Adrenal gland (tissue), 12 donors: ENCODE measurements around the gene CRIP3. TPM values are rescaled to one million over a fixed set of nuclear protein-coding genes. Genes with fewer than 3 reads are reported as not detected.

Source experiments
- DNase-seq, 7 donors: peaks; one replicate each; pipeline ENCODE4 v3.0.0-alpha.2; 2019 to 2020
- H3K27ac ChIP-seq, 5 donors: fragments of 200-600 bp; sonication (generic) in 4 of 5; 1 replicate in 3 of 5; 2 replicates in 2 of 5; pipeline versions ENCODE4 v1.5.1 to v1.8.0; 2016 to 2020; ENCODE audit warnings: mild to moderate bottlenecking in 1 of 5
- H3K27me3 ChIP-seq: fragments of 200-600 bp; 2 replicates; pipeline ENCODE4 v1.8.0; 2021
- H3K36me3 ChIP-seq, 2 donors: fragments of 200-600 bp; replicated peaks in 1 of 2; 1 replicate in 1 of 2; 2 replicates in 1 of 2; pipeline versions ENCODE4 v1.5.1 to v1.8.0; 2018 to 2022
- H3K4me1 ChIP-seq, 2 donors: fragments of 200-600 bp; replicated peaks in 1 of 2; 1 replicate in 1 of 2; 2 replicates in 1 of 2; pipeline versions ENCODE4 v1.5.1 to v1.8.0; 2018 to 2021
- H3K4me3 ChIP-seq, 4 donors: fragments of 200-600 bp; sonication (generic) in 3 of 4; one replicate each; pipeline ENCODE4 v1.5.1; 2016 to 2018
- H3K9me3 ChIP-seq, 3 donors: fragments of 200-600 bp; sonication (generic) in 1 of 3; replicated peaks in 1 of 3; 1 replicate in 2 of 3; 2 replicates in 1 of 3; pipeline versions ENCODE4 v1.5.1 to v1.8.0; 2016 to 2021
- CTCF ChIP-seq, 6 experiments: fragments of 450-650 bp in 4 of 6; fragments of 200-600 bp in 2 of 6; sonication (generic) in 1 of 6; IDR thresholded peaks; 1 replicate in 5 of 6; 2 replicates in 1 of 6; pipeline versions ENCODE4 v1.5.1 to v1.8.0; 2016 to 2021; ENCODE audit warnings: antibody characterized with exemption in 6 of 6, mild to moderate bottlenecking in 2 of 6, moderate library complexity in 1 of 6
- POLR2A ChIP-seq, 2 donors: fragments of 450-650 bp; IDR thresholded peaks; one replicate each; pipeline ENCODE4 v1.6.1; 2017; ENCODE audit warnings: antibody characterized with exemption in 2 of 2, mild to moderate bottlenecking in 2 of 2, moderate library complexity in 1 of 2
- WGBS, 4 donors: extraction: QIAGEN DNeasy Blood & Tissue Kit in 2 of 4; methylation state at CpG; one replicate each; pipeline versions ENCODE4 v1.1.5 to v1.1.7; 2013 to 2017; 5-methylcytosine and 5-hydroxymethylcytosine counted together
- intact Hi-C, 2 donors: fragments of 100-400 bp; cut with DNase I; formaldehyde crosslinking; loops; one replicate each; pipeline versions ENCODE4 v1.14.1 to v1.15.0; 2022 to 2023
- polyA plus RNA-seq, 3 donors: library from polyadenylated mRNA; stranded (reverse); fragments of 200-250 nt in 2 of 3; fragments of 350-450 nt in 1 of 3; fragmentation: Illumina TruSeq in 1 of 3; extraction: RNeasy Lipid Tissue Mini Kit (QIAGEN cat#74804) in 1 of 3; gene quantifications; one replicate each; pipeline ENCODE4 v1.2.3, GENCODE V29; 2013 to 2014
- total RNA-seq, 9 donors: library from RNA; depleted of rRNA in 4 of 9; stranded (reverse); fragments of >200 nt in 4 of 9; fragments of 120-200 nt in 1 of 9; fragmentation: NEBNext Ultra II Directional in 1 of 9; extraction: Animal tissue kit (Norgen Biotek cat#: 25700) in 1 of 9; gene quantifications; one replicate each; pipeline versions ENCODE4 v1.1.0 to v1.2.4, GENCODE V29; 2013 to 2023
- donor health status: healthy with polysubstance abuse.
- donor health status: Bipolar disorder and iron deficiency.
- donor health status: DM: yes; HTN: yes; CAD: no.
- donor health status: DM: no; HTN: no; CAD: no.
- donor health status: DM: no; HTN: no; CAD: no.
- donor health status: DM: yes; HTN: yes; CAD: no.

The CRIP3 gene
- total and polyA plus RNA-seq, 12 donors, result 0.44 to 8.9 (median 1.5) TPM; not detected in 6

- DNase-seq, result no peak
- intact Hi-C loops, result no loop called here
- Histone ChIP-seq H3K36me3 (no peaks in the 10 kb centered on the region), H3K4me1 (peaks cover 10 to 11% of the 10 kb centered on the region in 2 donors), H3K27ac (peak overlapping the region in 2 of 5 donors; percentile 48 to 53), H3K27me3 (no peaks in the 10 kb centered on the region), H3K9me3 (no peaks in the 10 kb centered on the region), H3K4me3 (no peak overlapping the region)
- TF ChIP-seq CTCF (IDR thresholded peaks at IDR 0.05) (no peak), POLR2A (IDR thresholded peaks at IDR 0.05) (no peak)
- 75 to 98% (median 95%) methylated on average over 3 of the region's 3 CpGs for WGBS, 4 donors
Measured at GRCh38 chr6:43290339-43290904, 18.2 kb downstream of the CRIP3 start.

- no peak for DNase-seq
- no peaks in the 10 kb centered on the region for H3K27me3 ChIP-seq
- H3K27ac ChIP-seq, result peak overlapping the region in 3 of 5 donors; percentile 16 to 88 (median 73)
- no peak overlapping the region for H3K4me3 ChIP-seq
- TF ChIP-seq POLR2A (IDR thresholded peaks at IDR 0.05) (no peak), CTCF (IDR thresholded peaks at IDR 0.05) (no peak)
- no peaks in the 10 kb centered on the region for H3K9me3 ChIP-seq
- WGBS, 4 donors, result 75 to 82% (median 81%) methylated on average over 6 to 7 of the region's 7 CpGs
- H3K36me3 ChIP-seq, result no peaks in the 10 kb centered on the region
- H3K4me1 ChIP-seq, result peaks cover 10 to 11% of the 10 kb centered on the region in 2 donors
- intact Hi-C loops, result no loop called here
Measured at GRCh38 chr6:43287717-43288679, 20.6 kb downstream of the CRIP3 start.

GRCh38 chr6:43286980-43287716 is 21.5 kb downstream of the CRIP3 start:
- Histone ChIP-seq H3K9me3 (no peaks in the 10 kb centered on the region), H3K36me3 (no peaks in the 10 kb centered on the region), H3K27me3 (no peaks in the 10 kb centered on the region), H3K4me3 (no peak overlapping the region), H3K27ac (peak overlapping the region in 3 of 5 donors; percentile 73 to 88 (median 83)), H3K4me1 (peaks cover 10 to 11% of the 10 kb centered on the region in 2 donors)
- intact Hi-C loops, result no loop called here
- DNase-seq, result peak; percentile 75 to 86 (median 84)
- 61 to 84% (median 65%) methylated on average over 3 to 10 of the region's 10 CpGs for WGBS, 4 donors
- TF ChIP-seq POLR2A (IDR thresholded peaks at IDR 0.05) (no peak), CTCF (IDR thresholded peaks at IDR 0.05) (no peak)
